ENCODE measurements around the gene DOCK11. TPM values are rescaled to one million over a fixed set of nuclear protein-coding genes. Genes with fewer than 3 reads are reported as not detected.
A peak's percentile ranks its signal among the peaks of the same experiment; 100 is the strongest.

Gene DOCK11
- total and polyA plus RNA-seq, 2 experiments from 2014 or later = 11.2 to 12.5 TPM

DNA sequence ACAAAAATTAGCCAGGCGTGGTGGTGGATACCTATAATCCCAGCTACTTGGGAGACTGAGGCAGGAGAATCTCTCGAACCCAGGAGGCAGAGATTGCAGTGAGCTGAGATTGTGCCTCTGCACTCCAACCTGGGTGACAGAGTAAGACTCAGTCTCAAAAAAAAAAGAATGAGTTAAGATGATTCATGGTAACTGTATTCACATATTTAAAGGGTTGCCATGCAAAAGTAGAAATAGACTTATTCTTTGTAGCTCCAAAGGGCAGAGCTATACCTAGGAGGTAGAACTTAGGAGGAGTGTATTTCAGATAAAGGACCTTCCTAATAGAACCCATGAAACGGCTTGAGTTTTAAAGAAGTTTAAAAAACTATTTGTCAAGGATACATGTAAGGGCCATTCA, 127.4 kb downstream of the DOCK11 start:
- Histone ChIP-seq H3K4me3 (no peak overlapping the region), H3K9me3 (ENCODE audit: low read depth) (no peaks in the 10 kb centered on the region), H3K4me1 (ENCODE audit: low read depth) (no peaks in the 10 kb centered on the region), H3K27ac (no peak overlapping the region), H3K36me3 (peaks cover 3% of the 10 kb centered on the region), H3K27me3 (no peaks in the 10 kb centered on the region)
- TF ChIP-seq, protein P1, sequence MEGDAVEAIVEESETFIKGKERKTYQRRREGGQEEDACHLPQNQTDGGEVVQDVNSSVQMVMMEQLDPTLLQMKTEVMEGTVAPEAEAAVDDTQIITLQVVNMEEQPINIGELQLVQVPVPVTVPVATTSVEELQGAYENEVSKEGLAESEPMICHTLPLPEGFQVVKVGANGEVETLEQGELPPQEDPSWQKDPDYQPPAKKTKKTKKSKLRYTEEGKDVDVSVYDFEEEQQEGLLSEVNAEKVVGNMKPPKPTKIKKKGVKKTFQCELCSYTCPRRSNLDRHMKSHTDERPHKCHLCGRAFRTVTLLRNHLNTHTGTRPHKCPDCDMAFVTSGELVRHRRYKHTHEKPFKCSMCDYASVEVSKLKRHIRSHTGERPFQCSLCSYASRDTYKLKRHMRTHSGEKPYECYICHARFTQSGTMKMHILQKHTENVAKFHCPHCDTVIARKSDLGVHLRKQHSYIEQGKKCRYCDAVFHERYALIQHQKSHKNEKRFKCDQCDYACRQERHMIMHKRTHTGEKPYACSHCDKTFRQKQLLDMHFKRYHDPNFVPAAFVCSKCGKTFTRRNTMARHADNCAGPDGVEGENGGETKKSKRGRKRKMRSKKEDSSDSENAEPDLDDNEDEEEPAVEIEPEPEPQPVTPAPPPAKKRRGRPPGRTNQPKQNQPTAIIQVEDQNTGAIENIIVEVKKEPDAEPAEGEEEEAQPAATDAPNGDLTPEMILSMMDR (IDR thresholded peaks at IDR 0.05; ENCODE audit: low read depth, low read length) = no peak
- no peak for DNase-seq (ENCODE audit: low read depth in 1 of 2, low spot score in 1 of 2)

DNA sequence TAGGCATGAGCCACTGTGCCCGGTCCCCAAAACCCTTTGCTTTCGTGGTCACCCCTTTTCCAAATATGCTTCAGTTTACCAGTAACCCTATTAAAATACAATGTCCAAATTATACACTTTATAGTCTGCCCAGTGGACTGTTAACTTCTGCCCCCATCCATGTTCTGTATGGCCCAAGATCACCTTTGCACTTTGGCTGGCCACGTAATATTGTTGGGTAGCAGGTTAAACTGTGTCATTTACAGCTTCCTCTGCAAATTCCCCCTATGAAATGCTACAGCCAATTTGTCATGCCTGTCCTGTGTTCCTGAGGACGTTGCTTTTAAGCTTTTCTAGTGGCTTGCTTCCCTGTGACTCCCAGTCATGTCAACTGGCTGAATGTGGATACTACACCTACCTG, 130.7 kb downstream of the DOCK11 start:
- TF ChIP-seq, protein P1 (IDR thresholded peaks at IDR 0.05; ENCODE audit: low read depth, low read length) = no peak
- no peaks in the 10 kb centered on the region for H3K9me3 ChIP-seq (ENCODE audit: low read depth)
- no peak overlapping the region for H3K4me3 ChIP-seq
- H3K36me3 ChIP-seq = no peaks in the 10 kb centered on the region
- no peak for DNase-seq (ENCODE audit: low read depth in 1 of 2, low spot score in 1 of 2)
- H3K27ac ChIP-seq = no peak overlapping the region
- H3K27me3 ChIP-seq = no peaks in the 10 kb centered on the region
- H3K4me1 ChIP-seq (ENCODE audit: low read depth) = no peaks in the 10 kb centered on the region

- Histone ChIP-seq H3K27me3 (no peaks in the 10 kb centered on the region), H3K36me3 (no peaks in the 10 kb centered on the region), H3K4me3 (no peak overlapping the region), H3K27ac (no peak overlapping the region), H3K9me3 (ENCODE audit: low read depth) (no peaks in the 10 kb centered on the region), H3K4me1 (ENCODE audit: low read depth) (no peaks in the 10 kb centered on the region)
- TF ChIP-seq, protein P1 (IDR thresholded peaks at IDR 0.05; ENCODE audit: low read depth, low read length) = peak; percentile 9
- DNase-seq (ENCODE audit: low read depth in 1 of 2, low spot score in 1 of 2) = no peak
Measured at GRCh38 chrX:118627084-118627758, 131.6 kb downstream of the DOCK11 start.

GRCh38 chrX:118630848-118631247, 135.2 kb downstream of the DOCK11 start:
- Histone ChIP-seq H3K4me3 (no peak overlapping the region), H3K27ac (no peak overlapping the region), H3K9me3 (ENCODE audit: low read depth) (no peaks in the 10 kb centered on the region), H3K4me1 (ENCODE audit: low read depth) (no peaks in the 10 kb centered on the region), H3K27me3 (no peaks in the 10 kb centered on the region), H3K36me3 (no peaks in the 10 kb centered on the region)
- TF ChIP-seq, protein P1 (IDR thresholded peaks at IDR 0.05; ENCODE audit: low read depth, low read length) = no peak
- no peak for DNase-seq (ENCODE audit: low read depth in 1 of 2, low spot score in 1 of 2)

DNA sequence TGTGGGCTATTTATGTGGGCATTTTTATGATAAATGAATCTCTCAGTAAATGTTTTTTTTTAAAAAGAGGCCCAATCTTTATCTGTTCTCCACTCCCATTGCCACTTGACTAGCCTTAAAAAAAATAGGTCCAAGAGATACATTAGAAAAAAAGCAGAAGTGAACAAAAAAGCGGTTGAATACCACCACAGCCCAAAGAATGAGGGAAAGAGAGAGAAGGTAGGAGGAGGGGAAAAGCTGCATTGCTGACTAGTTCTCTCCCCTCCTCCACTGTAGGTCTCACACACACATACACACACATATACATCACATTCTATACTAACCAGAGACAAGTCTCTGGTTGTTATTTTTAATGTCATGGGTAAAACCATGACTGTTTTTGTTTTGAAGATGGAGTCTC, 136.0 kb downstream of the DOCK11 start:
- no peaks in the 10 kb centered on the region for H3K4me1 ChIP-seq (ENCODE audit: low read depth)
- no peaks in the 10 kb centered on the region for H3K36me3 ChIP-seq
- DNase-seq (ENCODE audit: low read depth in 1 of 2, low spot score in 1 of 2) = no peak
- no peak overlapping the region for H3K27ac ChIP-seq
- TF ChIP-seq, protein P1 (IDR thresholded peaks at IDR 0.05; ENCODE audit: low read depth, low read length) = no peak
- H3K4me3 ChIP-seq = no peak overlapping the region
- H3K9me3 ChIP-seq (ENCODE audit: low read depth) = no peaks in the 10 kb centered on the region
- no peaks in the 10 kb centered on the region for H3K27me3 ChIP-seq

All from cardiac muscle cell (in vitro differentiated cells and primary cell).